Upper lobe of right lung (tissue), 1 donor: ENCODE results near the gene TBKBP1. TPM values are rescaled to one million over a fixed set of nuclear protein-coding genes. Genes with fewer than 3 reads are reported as not detected.

ENCODE experiments used
- ATAC-seq: fragments of 200-7000 bp; cut with Tn5 transposase; one replicate; pipeline ENCODE4 v1.9.1; 2020; ENCODE audit warnings: mild to moderate bottlenecking, moderate library complexity
- DNase-seq: peaks from one replicate; pipeline ENCODE4 v3.0.0-alpha.2; 2020
- H3K27ac ChIP-seq: fragments of 200-600 bp; one replicate; pipeline ENCODE4 v1.8.0; 2022
- H3K27me3 ChIP-seq: fragments of 200-600 bp; one replicate; pipeline ENCODE4 v1.8.0; 2022; ENCODE audit warnings: mild to moderate bottlenecking
- H3K36me3 ChIP-seq: fragments of 200-600 bp; one replicate; pipeline ENCODE4 v1.8.0; 2022
- H3K4me1 ChIP-seq: fragments of 200-600 bp; one replicate; pipeline ENCODE4 v1.8.0; 2022
- H3K4me3 ChIP-seq: fragments of 200-600 bp; one replicate; pipeline ENCODE4 v1.8.0; 2022; ENCODE audit warnings: mild to moderate bottlenecking
- H3K9me3 ChIP-seq: fragments of 200-600 bp; one replicate; pipeline ENCODE4 v1.8.0; 2022
- CTCF ChIP-seq: fragments of 200-600 bp; IDR thresholded peaks from one replicate; pipeline ENCODE4 v1.8.0; 2022; ENCODE audit warnings: antibody characterized with exemption
- intact Hi-C: fragments of 100-400 bp; cut with DNase I; formaldehyde crosslinking; loops from one replicate; pipeline ENCODE4 v1.11.0; 2022
- total RNA-seq: library from RNA; stranded (reverse); fragmentation: NEBNext Ultra II Directional; extraction: Animal tissue kit (Norgen Biotek cat#: 25700); gene quantifications from one replicate; pipeline ENCODE4 v1.2.1, GENCODE V29; 2021
- donor health status: DM: no; HTN: yes; CAD: no; lungs with severe emphysema.

TBKBP1 gene
- total RNA-seq, 1 donor from 2014 or later, result 14.7 TPM

GRCh38 chr17:47686664-47687327, 7.2 kb upstream of the TBKBP1 start:
- Histone ChIP-seq H3K4me1 (peaks cover 4% of the 10 kb centered on the region), H3K36me3 (peaks cover 30% of the 10 kb centered on the region), H3K27ac (no peak overlapping the region), H3K9me3 (no peaks in the 10 kb centered on the region), H3K4me3 (no peak overlapping the region), H3K27me3 (no peaks in the 10 kb centered on the region)
- no peak for TF ChIP-seq CTCF
- no peak for DNase-seq
- intact Hi-C loops, result no loop called here
- no peak for ATAC-seq

- no peaks in the 10 kb centered on the region for H3K9me3 ChIP-seq
- no peak overlapping the region for H3K4me3 ChIP-seq
- H3K27me3 ChIP-seq, result no peaks in the 10 kb centered on the region
- no peak overlapping the region for H3K27ac ChIP-seq
- ATAC-seq, result no peak
- peaks cover 25% of the 10 kb centered on the region for H3K36me3 ChIP-seq
- H3K4me1 ChIP-seq, result peaks cover 6% of the 10 kb centered on the region
- intact Hi-C loops, result no loop called here
- no peak for TF ChIP-seq CTCF
- no peak for DNase-seq
These were observed 6.7 kb upstream of the TBKBP1 start for GRCh38 chr17:47687328-47687690.

GRCh38 chr17:47687748-47688147, 6.2 kb upstream of the TBKBP1 start:
- intact Hi-C loops, result no loop called here
- TF ChIP-seq CTCF, result no peak
- H3K27ac ChIP-seq, result no peak overlapping the region

GRCh38 chr17:47690121-47690520, 3.8 kb upstream of the TBKBP1 start:
- Histone ChIP-seq H3K9me3 (no peaks in the 10 kb centered on the region), H3K4me1 (peaks cover 18% of the 10 kb centered on the region), H3K27me3 (no peaks in the 10 kb centered on the region), H3K27ac (no peak overlapping the region), H3K4me3 (no peak overlapping the region), H3K36me3 (no peaks in the 10 kb centered on the region)
- TF ChIP-seq CTCF, result no peak
- ATAC-seq, result no peak
- DNase-seq, result no peak
- intact Hi-C loops, result no loop called here

More at GRCh38 chr17:47687748-47688147, 6.2 kb upstream of the TBKBP1 start:
- H3K4me1 ChIP-seq, result peaks cover 10% of the 10 kb centered on the region
- H3K27me3 ChIP-seq, result no peaks in the 10 kb centered on the region
- ATAC-seq (peak; percentile 39), DNase-seq (no peak)
- peaks cover 20% of the 10 kb centered on the region for H3K36me3 ChIP-seq
- H3K9me3 ChIP-seq, result no peaks in the 10 kb centered on the region
- no peak overlapping the region for H3K4me3 ChIP-seq

- Histone ChIP-seq H3K36me3 (no peaks in the 10 kb centered on the region), H3K27ac (no peak overlapping the region), H3K4me3 (no peak overlapping the region), H3K4me1 (peaks cover 20% of the 10 kb centered on the region), H3K27me3 (no peaks in the 10 kb centered on the region), H3K9me3 (no peaks in the 10 kb centered on the region)
- intact Hi-C loops, result no loop called here
- ATAC-seq, result no peak
- no peak for TF ChIP-seq CTCF
- DNase-seq, result no peak
These were observed 1.6 kb upstream of the TBKBP1 start for GRCh38 chr17:47692137-47692894.
